Omental fat pad (tissue), 4 donors: ENCODE results near the gene NME4. TPM values are rescaled to one million over a fixed set of nuclear protein-coding genes. Genes with fewer than 3 reads are reported as not detected.

ENCODE experiments used
- ATAC-seq: fragments of 150-250 bp; one replicate; pipeline ENCODE4 v1.9.1; 2016; ENCODE audit warnings: mild to moderate bottlenecking, moderate library complexity; ENCODE audit not compliant: low FRiP score
- DNase-seq: peaks from one replicate; pipeline ENCODE4 v3.0.0-alpha.2; 2019; ENCODE audit warnings: low spot score
- CTCF ChIP-seq, 3 donors: fragments of 450-650 bp; IDR thresholded peaks; one replicate each; pipeline ENCODE4 v1.5.1; 2016 to 2017; ENCODE audit warnings: antibody characterized with exemption in 3 of 3, mild to moderate bottlenecking in 3 of 3, moderate library complexity in 2 of 3
- total RNA-seq, 4 donors: library from RNA; depleted of rRNA; stranded (reverse); fragments of >200 nt; gene quantifications; one replicate each; pipeline ENCODE4 v1.1.0, GENCODE V29; 2016

The NME4 gene
- total RNA-seq, 4 donors from 2014 or later = 49.5 to 115 (median 79.3) TPM

DNA sequence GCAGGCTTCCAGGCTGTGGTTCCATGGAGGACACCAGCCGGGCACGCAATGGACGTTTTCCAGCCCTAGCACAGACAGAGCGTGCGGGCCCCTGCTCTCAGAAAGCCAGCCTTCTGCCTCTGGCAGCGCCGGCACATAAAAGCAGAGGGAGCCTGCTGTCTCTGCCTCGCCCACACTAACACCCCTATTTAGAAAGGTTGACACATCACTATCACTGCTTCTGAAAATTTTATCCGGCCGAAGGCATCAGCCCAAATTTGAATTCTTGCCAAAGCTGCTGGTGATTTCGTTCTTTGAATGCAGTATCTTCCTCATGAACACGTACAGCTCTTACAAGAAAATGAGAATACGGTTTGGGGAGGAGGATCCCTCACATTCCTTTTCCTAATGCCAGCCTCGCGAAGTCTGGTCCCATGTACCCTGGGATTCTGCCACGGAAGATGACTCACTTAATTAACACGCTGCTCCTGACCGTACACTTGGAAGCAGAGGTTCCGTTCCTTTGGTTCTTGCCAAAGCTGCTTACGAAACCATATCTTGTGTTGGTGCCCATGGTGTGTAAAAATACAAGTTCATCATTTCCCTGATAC, 27.1 kb downstream of the NME4 start:
- TF ChIP-seq CTCF (IDR thresholded peaks at IDR 0.05) = no peak
- peak; percentile 91 for ATAC-seq

GRCh38 chr16:424623-425081, 27.7 kb downstream of the NME4 start:
- no peak for TF ChIP-seq CTCF (IDR thresholded peaks at IDR 0.05)
- DNase-seq = no peak
- ATAC-seq = peak; percentile 12

More for the DNA sequence above, 27.1 kb downstream of the NME4 start:
- DNase-seq = no peak

GRCh38 chr16:425082-425718, 28.2 kb downstream of the NME4 start, which contains the start of gene RAB11FIP3:
TSS of gene RAB11FIP3 (plus strand) at chr16:425649. CDS start at chr16:426007, 358 bp downstream.
- TF ChIP-seq CTCF (IDR thresholded peaks at IDR 0.05) = no peak
- ATAC-seq (peak; percentile 69), DNase-seq (peak; percentile 61)

GRCh38 chr16:425740-426114, 28.7 kb downstream of the NME4 start:
- DNase-seq (no peak), ATAC-seq (peak; percentile 17)
- no peak for TF ChIP-seq CTCF (IDR thresholded peaks at IDR 0.05)

GRCh38 chr16:426115-426905, 29.3 kb downstream of the NME4 start:
- ATAC-seq = no peak
- no peak for DNase-seq
- no peak for TF ChIP-seq CTCF (IDR thresholded peaks at IDR 0.05)

- DNase-seq (no peak), ATAC-seq (no peak)
- no peak for TF ChIP-seq CTCF (IDR thresholded peaks at IDR 0.05)
These were observed 29.9 kb downstream of the NME4 start for GRCh38 chr16:426906-427249.
